Gastroesophageal sphincter (tissue), 3 donors: ENCODE measurements around the gene FOSL2.

Experiments used
- CTCF ChIP-seq, 4 experiments: fragments of 200-600 bp in 2 of 4; fragments of 450-650 bp in 2 of 4; sonication (generic) in 1 of 4; IDR thresholded peaks; one replicate each; pipeline ENCODE4 v1.5.1; 2017 to 2019; ENCODE audit warnings: antibody characterized with exemption in 4 of 4, mild to moderate bottlenecking in 2 of 4, moderate library complexity in 2 of 4
- POLR2A ChIP-seq, 2 donors: fragments of 450-650 bp; IDR thresholded peaks; one replicate each; pipeline ENCODE4 v1.6.1; 2017; ENCODE audit warnings: antibody characterized with exemption in 2 of 2, mild to moderate bottlenecking in 2 of 2, moderate library complexity in 1 of 2

GRCh38 chr2:28360718-28361293 lies 31.9 kb upstream of the FOSL2 start:
- TF ChIP-seq POLR2A (IDR thresholded peaks at IDR 0.05) (no peak), CTCF (IDR thresholded peaks at IDR 0.05) (no peak)
